ENCODE results near the gene SMIM8.
"Not testable (repeated sequence)": the region's sequence is repeated elsewhere in the genome, so short reads cannot be mapped to it uniquely, and the experiment has no call there.

SMIM8 gene

GRCh38 chr6:87293526-87293925 is 28.9 kb upstream of the SMIM8 start:
- Histone ChIP-seq H3K27me3 (ENCODE audit: control insufficient read depth in 1 of 2, insufficient read depth in 2 of 2, low read length in 2 of 2) (no peaks in the 10 kb centered on the region), H3K36me3 (ENCODE audit: insufficient read depth, low read length) (no peaks in the 10 kb centered on the region), H3K4me3 (ENCODE audit: low read depth in 1 of 2, low read length in 2 of 2) (no peak overlapping the region), H3K9me3 (ENCODE audit: low read length) (no peaks in the 10 kb centered on the region), H3K27ac (ENCODE audit: low read depth, low read length) (no peak overlapping the region), H3K4me1 (ENCODE audit: insufficient read depth, low read length) (no peaks in the 10 kb centered on the region), H3K9ac (ENCODE audit: low read length) (no peak overlapping the region)

- H3K9me3 ChIP-seq (ENCODE audit: low read length): no peaks in the 10 kb centered on the region
- no peak overlapping the region for H3K27ac ChIP-seq (ENCODE audit: low read depth, low read length)
- no peak overlapping the region for H3K9ac ChIP-seq (ENCODE audit: low read length)
- no peaks in the 10 kb centered on the region for H3K27me3 ChIP-seq (ENCODE audit: control insufficient read depth in 1 of 2, insufficient read depth in 2 of 2, low read length in 2 of 2)
- H3K4me1 ChIP-seq (ENCODE audit: insufficient read depth, low read length): no peaks in the 10 kb centered on the region
- no peak overlapping the region for H3K4me3 ChIP-seq (ENCODE audit: low read depth in 1 of 2, low read length in 2 of 2)
- no peaks in the 10 kb centered on the region for H3K36me3 ChIP-seq (ENCODE audit: insufficient read depth, low read length)
Observed at GRCh38 chr6:87297119-87297518, 25.3 kb upstream of the SMIM8 start.

- not testable (repeated sequence) for H3K27me3 ChIP-seq (ENCODE audit: control insufficient read depth in 1 of 2, insufficient read depth in 2 of 2, low read length in 2 of 2); H3K9ac ChIP-seq (ENCODE audit: low read length); H3K27ac ChIP-seq (ENCODE audit: low read depth, low read length); H3K9me3 ChIP-seq (ENCODE audit: low read length); H3K4me1 ChIP-seq (ENCODE audit: insufficient read depth, low read length); H3K36me3 ChIP-seq (ENCODE audit: insufficient read depth, low read length); H3K4me3 ChIP-seq (ENCODE audit: low read depth in 1 of 2, low read length in 2 of 2)
Observed at GRCh38 chr6:87301277-87301676, 21.1 kb upstream of the SMIM8 start.

GRCh38 chr6:87308970-87309369 is 13.4 kb upstream of the SMIM8 start:
- H3K9ac ChIP-seq (ENCODE audit: low read length): no peak overlapping the region
- H3K9me3 ChIP-seq (ENCODE audit: low read length): no peaks in the 10 kb centered on the region
- no peaks in the 10 kb centered on the region for H3K27me3 ChIP-seq (ENCODE audit: control insufficient read depth in 1 of 2, insufficient read depth in 2 of 2, low read length in 2 of 2)
- no peaks in the 10 kb centered on the region for H3K36me3 ChIP-seq (ENCODE audit: insufficient read depth, low read length)
- H3K4me3 ChIP-seq (ENCODE audit: low read depth in 1 of 2, low read length in 2 of 2): no peak overlapping the region
- H3K27ac ChIP-seq (ENCODE audit: low read depth, low read length): no peak overlapping the region
- H3K4me1 ChIP-seq (ENCODE audit: insufficient read depth, low read length): no peaks in the 10 kb centered on the region

- Histone ChIP-seq H3K4me3 (ENCODE audit: low read depth in 1 of 2, low read length in 2 of 2) (no peak overlapping the region), H3K36me3 (ENCODE audit: insufficient read depth, low read length) (no peaks in the 10 kb centered on the region)
Observed at GRCh38 chr6:87312860-87313259, 9.5 kb upstream of the SMIM8 start.

GRCh38 chr6:87315071-87315470 is 7.3 kb upstream of the SMIM8 start:
- Histone ChIP-seq H3K36me3 (ENCODE audit: insufficient read depth, low read length) (no peaks in the 10 kb centered on the region), H3K9ac (ENCODE audit: low read length) (no peak overlapping the region), H3K4me1 (ENCODE audit: insufficient read depth, low read length) (no peaks in the 10 kb centered on the region), H3K27me3 (ENCODE audit: control insufficient read depth in 1 of 2, insufficient read depth in 2 of 2, low read length in 2 of 2) (no peaks in the 10 kb centered on the region), H3K27ac (ENCODE audit: low read depth, low read length) (no peak overlapping the region), H3K9me3 (ENCODE audit: low read length) (no peaks in the 10 kb centered on the region), H3K4me3 (ENCODE audit: low read depth in 1 of 2, low read length in 2 of 2) (no peak overlapping the region)

More at GRCh38 chr6:87312860-87313259, 9.5 kb upstream of the SMIM8 start:
- H3K27me3 ChIP-seq (ENCODE audit: control insufficient read depth in 1 of 2, insufficient read depth in 2 of 2, low read length in 2 of 2): no peaks in the 10 kb centered on the region
- H3K4me1 ChIP-seq (ENCODE audit: insufficient read depth, low read length): no peaks in the 10 kb centered on the region
- no peaks in the 10 kb centered on the region for H3K9me3 ChIP-seq (ENCODE audit: low read length)
- no peak overlapping the region for H3K9ac ChIP-seq (ENCODE audit: low read length)
- no peak overlapping the region for H3K27ac ChIP-seq (ENCODE audit: low read depth, low read length)

GRCh38 chr6:87319271-87319987 is 3.0 kb upstream of the SMIM8 start:
- H3K27me3 ChIP-seq (ENCODE audit: control insufficient read depth in 1 of 2, insufficient read depth in 2 of 2, low read length in 2 of 2): no peaks in the 10 kb centered on the region
- H3K36me3 ChIP-seq (ENCODE audit: insufficient read depth, low read length): no peaks in the 10 kb centered on the region
- H3K4me3 ChIP-seq (ENCODE audit: low read depth in 1 of 2, low read length in 2 of 2): no peak overlapping the region
- no peaks in the 10 kb centered on the region for H3K9me3 ChIP-seq (ENCODE audit: low read length)
- no peak overlapping the region for H3K9ac ChIP-seq (ENCODE audit: low read length)
- H3K4me1 ChIP-seq (ENCODE audit: insufficient read depth, low read length): no peaks in the 10 kb centered on the region
- no peak overlapping the region for H3K27ac ChIP-seq (ENCODE audit: low read depth, low read length)

GRCh38 chr6:87323880-87324279 is 1.5 kb downstream of the SMIM8 start:
- H3K4me1 ChIP-seq (ENCODE audit: insufficient read depth, low read length); H3K36me3 ChIP-seq (ENCODE audit: insufficient read depth, low read length); H3K9ac ChIP-seq (ENCODE audit: low read length); H3K27me3 ChIP-seq (ENCODE audit: control insufficient read depth in 1 of 2, insufficient read depth in 2 of 2, low read length in 2 of 2); H3K9me3 ChIP-seq (ENCODE audit: low read length); H3K4me3 ChIP-seq (ENCODE audit: low read depth in 1 of 2, low read length in 2 of 2); H3K27ac ChIP-seq (ENCODE audit: low read depth, low read length): not testable (repeated sequence)

GRCh38 chr6:87330961-87331360 is 8.6 kb downstream of the SMIM8 start:
- H3K4me1 ChIP-seq (ENCODE audit: insufficient read depth, low read length): no peaks in the 10 kb centered on the region
- no peak overlapping the region for H3K4me3 ChIP-seq (ENCODE audit: low read depth in 1 of 2, low read length in 2 of 2)
- H3K36me3 ChIP-seq (ENCODE audit: insufficient read depth, low read length): no peaks in the 10 kb centered on the region
- no peaks in the 10 kb centered on the region for H3K27me3 ChIP-seq (ENCODE audit: control insufficient read depth in 1 of 2, insufficient read depth in 2 of 2, low read length in 2 of 2)
- no peaks in the 10 kb centered on the region for H3K9me3 ChIP-seq (ENCODE audit: low read length)
- H3K27ac ChIP-seq (ENCODE audit: low read depth, low read length): no peak overlapping the region
- no peak overlapping the region for H3K9ac ChIP-seq (ENCODE audit: low read length)

- Histone ChIP-seq H3K4me3 (ENCODE audit: low read depth in 1 of 2, low read length in 2 of 2) (no peak overlapping the region), H3K27ac (ENCODE audit: low read depth, low read length) (no peak overlapping the region), H3K4me1 (ENCODE audit: insufficient read depth, low read length) (no peaks in the 10 kb centered on the region)
Observed at GRCh38 chr6:87333033-87333432, 10.6 kb downstream of the SMIM8 start.

GRCh38 chr6:87333591-87334181 is 11.3 kb downstream of the SMIM8 start:
- no peak overlapping the region for H3K9ac ChIP-seq (ENCODE audit: low read length)
- no peaks in the 10 kb centered on the region for H3K27me3 ChIP-seq (ENCODE audit: control insufficient read depth in 1 of 2, insufficient read depth in 2 of 2, low read length in 2 of 2)
- H3K27ac ChIP-seq (ENCODE audit: low read depth, low read length): no peak overlapping the region

More at GRCh38 chr6:87333033-87333432, 10.6 kb downstream of the SMIM8 start:
- Histone ChIP-seq H3K9me3 (ENCODE audit: low read length) (no peaks in the 10 kb centered on the region), H3K36me3 (ENCODE audit: insufficient read depth, low read length) (no peaks in the 10 kb centered on the region), H3K9ac (ENCODE audit: low read length) (no peak overlapping the region), H3K27me3 (ENCODE audit: control insufficient read depth in 1 of 2, insufficient read depth in 2 of 2, low read length in 2 of 2) (no peaks in the 10 kb centered on the region)

GRCh38 chr6:87334683-87335082 is 12.3 kb downstream of the SMIM8 start:
- no peak overlapping the region for H3K4me3 ChIP-seq (ENCODE audit: low read depth in 1 of 2, low read length in 2 of 2)
- H3K4me1 ChIP-seq (ENCODE audit: insufficient read depth, low read length): no peaks in the 10 kb centered on the region
- H3K27me3 ChIP-seq (ENCODE audit: control insufficient read depth in 1 of 2, insufficient read depth in 2 of 2, low read length in 2 of 2): no peaks in the 10 kb centered on the region
- no peaks in the 10 kb centered on the region for H3K36me3 ChIP-seq (ENCODE audit: insufficient read depth, low read length)
- H3K9me3 ChIP-seq (ENCODE audit: low read length): no peaks in the 10 kb centered on the region
- H3K27ac ChIP-seq (ENCODE audit: low read depth, low read length): no peak overlapping the region
- H3K9ac ChIP-seq (ENCODE audit: low read length): no peak overlapping the region

More at GRCh38 chr6:87333591-87334181, 11.3 kb downstream of the SMIM8 start:
- no peaks in the 10 kb centered on the region for H3K9me3 ChIP-seq (ENCODE audit: low read length)
- H3K4me3 ChIP-seq (ENCODE audit: low read depth in 1 of 2, low read length in 2 of 2): no peak overlapping the region
- no peaks in the 10 kb centered on the region for H3K36me3 ChIP-seq (ENCODE audit: insufficient read depth, low read length)
- H3K4me1 ChIP-seq (ENCODE audit: insufficient read depth, low read length): no peaks in the 10 kb centered on the region
